GM10248 (cell line): ENCODE results near the gene ABLIM2.

Experiments
- CTCF ChIA-PET: fragments of 300-600 bp; sonication (Branson Sonifier 250); formaldehyde crosslinking; extraction: SDS; loops from one replicate; lab custom pipeline; 2021; ENCODE audit warnings: antibody characterized with exemption; lab: Yijun Ruan, JAX
- POLR2A ChIA-PET: fragments of 350-650 bp; sonication (Branson Sonifier 250); formaldehyde crosslinking; extraction: SDS; loops from one replicate; lab custom pipeline; 2020; ENCODE audit warnings: antibody characterized with exemption; lab: Yijun Ruan, JAX
- DNase-seq: peaks from one replicate; pipeline ENCODE4 v3.0.0; 2012; ENCODE audit errors: extremely low spot score
- TF ChIP-seq, protein P1 (sequence below): IDR thresholded peaks from 2 replicates; pipeline ENCODE4 v1.5.1; 2012; ENCODE audit warnings: mild to moderate bottlenecking, low read depth; ENCODE audit errors: extremely low read depth, missing control alignments, control extremely low read depth

Gene ABLIM2

DNA sequence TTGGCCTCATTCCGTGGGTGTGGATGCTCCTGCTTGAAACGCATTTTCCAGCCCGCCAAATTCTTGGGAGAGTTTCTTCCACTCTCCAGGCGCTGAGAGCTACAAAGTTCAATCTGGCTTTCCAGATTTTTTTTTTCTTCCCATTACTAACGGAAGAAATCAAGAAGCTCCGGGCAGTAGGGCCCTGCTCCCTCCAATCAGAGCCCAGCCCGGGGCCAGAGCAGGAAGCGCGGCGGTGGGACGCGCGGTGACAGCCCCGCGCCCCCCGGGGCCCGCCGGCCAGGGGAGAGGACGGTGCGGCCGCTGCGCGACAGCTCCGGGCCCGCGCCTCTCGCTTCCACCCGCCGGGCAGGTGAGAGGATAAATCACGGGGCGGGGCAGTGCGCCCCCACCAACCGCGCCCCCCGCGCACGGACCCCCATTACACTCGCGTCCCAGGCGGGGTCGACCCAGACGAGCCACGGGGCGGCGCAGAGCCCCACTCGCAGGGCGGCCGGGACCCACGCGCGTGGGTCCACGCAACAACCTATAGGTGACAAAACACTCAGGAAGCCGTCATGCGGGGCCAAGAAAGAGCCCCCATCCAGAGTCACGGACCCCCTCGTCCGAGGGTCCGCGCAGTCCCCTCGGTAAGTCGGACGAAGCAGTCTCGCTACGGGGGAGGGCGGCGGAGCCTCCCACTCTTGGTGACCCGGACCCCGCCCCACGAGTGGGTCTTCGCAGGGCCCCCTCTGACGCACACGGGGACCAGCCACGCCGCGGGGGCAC is 219.8 kb downstream of the ABLIM2 start:
- CTCF ChIA-PET, result interaction anchor here (0.9 to 2.4 kb wide), 4 partner anchors 9 to 137 kb away, joined by 3 to 12 read pairs (median 6); no protein-coding TSS in a partner anchor
- DNase-seq, result no peak

DNA sequence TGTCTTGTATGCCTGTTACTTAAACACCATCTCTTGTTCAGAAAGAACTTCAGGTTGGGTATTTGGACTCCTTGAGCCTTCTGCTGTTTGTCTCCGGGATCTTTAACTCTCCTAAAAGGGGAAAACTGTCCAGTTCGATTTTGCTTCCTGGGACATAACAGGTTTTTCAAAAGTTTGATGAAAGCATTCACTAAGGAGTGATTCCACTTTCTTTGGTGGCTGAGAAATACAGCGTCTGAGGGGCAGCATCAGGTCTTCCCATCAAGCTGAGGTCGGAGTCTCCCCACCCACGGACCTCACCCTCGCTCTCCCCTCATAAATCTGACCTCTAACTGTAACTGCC is 220.4 kb downstream of the ABLIM2 start:
- CTCF ChIA-PET, result interaction anchor here (0.9 to 2.1 kb wide), 3 partner anchors 8 to 136 kb away, joined by 3 to 8 read pairs (median 3); no protein-coding TSS in a partner anchor
- TF ChIP-seq, protein P1, sequence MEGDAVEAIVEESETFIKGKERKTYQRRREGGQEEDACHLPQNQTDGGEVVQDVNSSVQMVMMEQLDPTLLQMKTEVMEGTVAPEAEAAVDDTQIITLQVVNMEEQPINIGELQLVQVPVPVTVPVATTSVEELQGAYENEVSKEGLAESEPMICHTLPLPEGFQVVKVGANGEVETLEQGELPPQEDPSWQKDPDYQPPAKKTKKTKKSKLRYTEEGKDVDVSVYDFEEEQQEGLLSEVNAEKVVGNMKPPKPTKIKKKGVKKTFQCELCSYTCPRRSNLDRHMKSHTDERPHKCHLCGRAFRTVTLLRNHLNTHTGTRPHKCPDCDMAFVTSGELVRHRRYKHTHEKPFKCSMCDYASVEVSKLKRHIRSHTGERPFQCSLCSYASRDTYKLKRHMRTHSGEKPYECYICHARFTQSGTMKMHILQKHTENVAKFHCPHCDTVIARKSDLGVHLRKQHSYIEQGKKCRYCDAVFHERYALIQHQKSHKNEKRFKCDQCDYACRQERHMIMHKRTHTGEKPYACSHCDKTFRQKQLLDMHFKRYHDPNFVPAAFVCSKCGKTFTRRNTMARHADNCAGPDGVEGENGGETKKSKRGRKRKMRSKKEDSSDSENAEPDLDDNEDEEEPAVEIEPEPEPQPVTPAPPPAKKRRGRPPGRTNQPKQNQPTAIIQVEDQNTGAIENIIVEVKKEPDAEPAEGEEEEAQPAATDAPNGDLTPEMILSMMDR, result no peak
- DNase-seq, result no peak
- POLR2A ChIA-PET, result no interaction called here

More for the DNA sequence above, 219.8 kb downstream of the ABLIM2 start:
- POLR2A ChIA-PET, result no interaction called here
- TF ChIP-seq, protein P1, result no peak

DNA sequence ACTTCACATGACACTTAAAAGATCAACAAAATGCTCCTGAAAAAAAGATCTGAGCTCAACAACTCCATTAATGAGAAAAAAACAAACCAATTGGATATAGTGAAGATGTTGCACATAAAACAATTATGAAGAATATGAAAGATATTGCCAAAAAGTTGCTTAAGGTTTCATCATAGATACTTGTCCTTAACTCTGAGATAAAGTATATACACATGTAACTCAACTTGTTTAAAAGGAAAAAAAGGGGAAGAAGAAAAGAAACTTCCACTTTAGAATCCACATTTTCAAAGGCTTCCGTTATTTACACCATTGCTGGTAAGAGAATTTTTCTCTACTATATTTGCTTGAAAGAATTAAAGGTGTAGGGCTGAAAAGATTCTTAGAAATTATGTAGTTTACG is 221.6 kb downstream of the ABLIM2 start:
- ChIA-PET CTCF (interaction anchor here (1.3 kb wide), 1 partner anchor 10 kb away, joined by 4 read pairs; no protein-coding TSS in a partner anchor), POLR2A (no interaction called here)
- TF ChIP-seq, protein P1, result no peak
- DNase-seq, result no peak

DNA sequence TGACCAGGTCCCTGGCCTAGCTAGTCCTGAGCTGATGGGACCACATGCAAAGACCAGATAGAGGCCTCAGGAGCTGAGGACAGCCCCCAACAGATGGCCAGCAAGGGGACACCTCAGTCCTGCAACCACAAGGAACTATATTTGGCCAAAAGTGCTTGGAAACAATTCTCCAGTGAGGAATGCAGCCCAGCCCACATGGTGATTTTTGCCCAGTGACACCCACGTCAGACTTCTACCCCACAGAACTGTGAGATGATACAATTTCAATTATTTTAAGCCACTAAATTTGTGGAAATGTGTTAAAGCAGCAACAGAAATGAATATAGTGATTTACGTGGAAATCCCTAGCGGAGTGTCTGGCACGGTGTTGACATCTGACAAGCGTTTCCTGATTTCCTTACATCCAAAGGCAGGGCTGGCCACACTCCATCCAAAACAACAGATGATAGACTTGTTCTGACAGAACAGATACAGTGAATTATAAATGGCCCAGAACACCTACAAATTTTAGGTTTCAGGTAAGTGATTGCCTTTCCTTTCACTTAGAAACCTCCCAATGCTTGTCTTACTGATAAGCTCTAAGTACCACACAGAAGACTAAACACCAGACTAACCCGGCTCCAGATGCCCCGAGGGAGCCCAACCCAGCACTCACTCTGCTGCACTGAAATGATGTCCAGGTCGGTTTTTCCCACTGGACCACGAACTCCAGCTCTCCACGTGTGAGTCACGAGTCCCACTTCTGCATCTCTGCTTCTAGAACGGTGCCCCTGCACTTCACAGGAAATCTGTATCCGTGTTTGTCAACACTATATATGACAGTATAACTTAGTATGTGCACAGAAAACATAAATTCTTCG is 224.7 kb downstream of the ABLIM2 start:
- POLR2A ChIA-PET, result no interaction called here
- CTCF ChIA-PET, result interaction anchor here (0.8 to 1.2 kb wide), 2 partner anchors 9 to 42 kb away, joined by 3 read pairs; no protein-coding TSS in a partner anchor
- no peak for DNase-seq
- TF ChIP-seq, protein P1, result no peak

DNA sequence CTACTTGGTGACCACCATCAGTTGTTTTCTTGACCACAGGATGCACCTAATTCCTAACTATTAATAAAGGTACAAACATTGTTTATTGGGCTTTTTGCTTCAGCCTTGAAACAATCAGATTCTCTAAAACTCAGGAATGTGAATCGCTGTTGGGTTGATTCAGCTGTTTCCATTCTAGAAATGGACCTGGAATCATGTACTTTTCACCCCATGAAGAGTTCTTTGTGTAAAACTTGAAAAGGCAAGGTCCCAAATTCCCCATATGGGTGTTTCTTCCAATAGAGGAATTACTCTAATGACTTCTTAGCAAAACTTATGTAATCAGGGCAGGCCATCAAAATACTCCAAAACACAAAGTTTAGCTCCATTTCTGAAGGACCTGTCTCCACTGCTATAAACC is 226.3 kb downstream of the ABLIM2 start:
- TF ChIP-seq, protein P1, result no peak
- ChIA-PET CTCF (interaction anchor here (1.1 to 1.6 kb wide), 3 partner anchors 127 to 171 kb away, joined by 3 to 5 read pairs (median 4); no protein-coding TSS in a partner anchor), POLR2A (no interaction called here)
- DNase-seq, result no peak
